ENCODE results near the gene UPK3BL1.
"Not testable (repeated sequence)": the region's sequence is repeated elsewhere in the genome, so short reads cannot be mapped to it uniquely, and the experiment has no call there.

DNA sequence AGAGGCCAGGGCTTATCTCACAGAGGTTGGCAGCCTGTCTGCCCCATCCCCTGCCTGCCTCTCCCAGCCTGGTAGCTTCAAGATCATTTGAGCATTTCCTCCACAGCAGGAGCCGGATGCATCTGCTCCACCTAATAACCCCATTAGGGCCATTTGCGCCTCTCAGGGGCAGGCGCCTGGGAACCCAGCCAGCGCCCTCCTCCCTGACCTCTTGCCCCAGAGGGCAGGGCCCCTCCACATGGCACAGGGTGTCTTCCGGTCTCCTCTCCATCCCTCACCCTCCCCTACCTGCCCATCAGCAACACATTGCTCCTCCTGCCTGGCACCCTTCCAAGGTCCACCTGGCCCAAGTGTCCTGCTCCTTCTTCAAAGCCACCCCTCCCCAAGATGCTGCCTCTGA lies 7.2 kb downstream of the UPK3BL1 start:
- not testable (repeated sequence) for TF ChIP-seq POLR2A (IDR thresholded peaks at IDR 0.05; ENCODE audit: low read length); GATA1 (IDR thresholded peaks at IDR 0.05; ENCODE audit: low read depth, low read length)

Data from erythroblast (primary cell).